Stimulated activated CD8-positive, alpha-beta memory T cell treated with anti-CD3 and anti-CD28 coated beads, Interleukin-7, amount 100 ng/mL, for 1 hour (primary cell): ENCODE data around the gene FADS1.

Experiments used
- DNase-seq, 2 donors: peaks; one replicate each; pipeline ENCODE4 v3.0.0-alpha.2; 2020; ENCODE audit warnings: low read depth in 2 of 2

FADS1 gene

GRCh38 chr11:61816736-61817455 is at the start of gene FADS1:
Gene FADS1 (minus strand): TSS chr11:61817003. CDS start chr11:61816929, 74 bp downstream.
- peak; percentile 41 to 48 for DNase-seq

DNA sequence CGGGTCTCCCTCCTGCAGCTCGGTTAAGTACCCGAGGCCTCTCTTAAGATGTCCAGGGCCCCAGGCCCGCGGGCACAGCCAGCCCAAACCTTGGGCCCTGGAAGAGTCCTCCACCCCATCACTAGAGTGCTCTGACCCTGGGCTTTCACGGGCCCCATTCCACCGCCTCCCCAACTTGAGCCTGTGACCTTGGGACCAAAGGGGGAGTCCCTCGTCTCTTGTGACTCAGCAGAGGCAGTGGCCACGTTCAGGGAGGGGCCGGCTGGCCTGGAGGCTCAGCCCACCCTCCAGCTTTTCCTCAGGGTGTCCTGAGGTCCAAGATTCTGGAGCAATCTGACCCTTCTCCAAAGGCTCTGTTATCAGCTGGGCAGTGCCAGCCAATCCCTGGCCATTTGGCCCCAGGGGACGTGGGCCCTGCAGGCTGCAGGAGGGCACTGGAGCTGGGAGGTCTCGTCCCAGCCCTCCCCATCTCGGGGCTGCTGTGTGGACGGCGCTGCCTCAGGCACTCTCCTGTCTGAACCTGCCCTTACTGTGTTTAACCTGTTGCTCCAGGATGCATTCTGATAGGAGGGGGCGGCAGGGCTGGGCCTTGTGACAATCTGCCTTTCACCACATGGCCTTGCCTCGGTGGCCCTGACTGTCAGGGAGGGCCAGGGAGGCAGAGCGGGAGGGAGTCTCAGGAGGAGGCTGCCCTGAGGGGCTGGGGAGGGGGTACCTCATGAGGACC is 49.6 kb upstream of the FADS1 start:
- DNase-seq, result no peak

- no peak for DNase-seq
Observed at GRCh38 chr11:61864814-61865775, 48.3 kb upstream of the FADS1 start.

DNA sequence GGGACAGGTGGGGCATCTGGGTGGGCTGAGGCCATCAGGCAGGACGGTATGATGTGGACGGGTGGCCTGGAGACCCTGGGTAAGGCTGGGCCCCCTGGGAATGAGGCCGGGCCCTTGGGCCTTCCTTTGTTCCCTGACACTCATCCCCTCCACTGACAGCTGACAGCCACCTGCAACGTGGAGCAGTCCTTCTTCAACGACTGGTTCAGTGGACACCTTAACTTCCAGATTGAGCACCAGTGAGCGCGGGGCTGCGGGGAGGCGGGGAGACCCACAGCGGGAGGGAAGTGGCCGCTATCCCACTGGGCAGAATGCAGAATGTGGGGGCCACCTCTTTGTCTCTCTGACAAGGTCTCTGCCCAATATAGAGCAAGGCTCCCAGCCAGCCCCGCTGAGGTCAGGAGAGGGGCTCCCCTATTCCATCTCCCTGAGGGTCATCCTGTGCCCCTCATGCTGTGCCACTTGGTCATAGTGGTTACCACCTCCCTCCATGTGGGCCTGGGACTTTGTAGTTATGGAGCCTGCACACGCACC is 46.8 kb upstream of the FADS1 start:
- DNase-seq, result no peak

DNA sequence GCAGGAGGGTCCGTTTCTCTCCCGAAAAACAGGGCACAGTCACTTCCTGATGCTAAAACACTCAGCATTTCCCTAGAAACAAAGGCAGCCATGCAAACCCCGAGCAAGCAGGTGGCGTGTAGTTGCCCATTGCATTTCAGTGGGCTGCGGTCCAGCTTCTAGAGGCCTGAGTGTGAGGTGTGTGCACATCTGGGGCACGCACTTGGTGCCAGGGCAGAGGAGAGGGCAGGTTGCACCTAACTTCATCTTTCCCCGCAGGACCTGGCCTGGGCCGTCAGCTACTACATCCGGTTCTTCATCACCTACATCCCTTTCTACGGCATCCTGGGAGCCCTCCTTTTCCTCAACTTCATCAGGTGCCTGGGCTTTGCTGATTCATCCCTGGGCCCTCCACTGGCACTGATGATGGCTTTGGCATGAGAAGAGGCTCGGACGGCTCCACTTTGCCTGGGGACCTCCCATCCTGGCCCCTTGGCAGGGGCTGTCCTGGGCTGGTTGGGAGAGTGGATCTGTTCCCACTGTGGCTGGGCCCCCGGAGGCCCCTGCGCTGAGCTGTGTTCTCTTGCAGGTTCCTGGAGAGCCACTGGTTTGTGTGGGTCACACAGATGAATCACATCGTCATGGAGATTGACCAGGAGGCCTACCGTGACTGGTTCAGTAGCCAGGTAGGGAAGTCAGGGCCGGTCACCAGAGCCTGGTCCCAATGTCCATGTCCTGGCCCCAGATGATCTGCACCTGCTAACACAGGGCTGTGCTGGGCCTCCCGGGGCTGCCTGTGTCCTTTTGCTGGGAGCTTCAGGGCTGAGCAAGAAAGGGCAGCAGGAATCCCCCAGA is 46.1 kb upstream of the FADS1 start:
- no peak for DNase-seq

GRCh38 chr11:61861634-61862033 is 44.8 kb upstream of the FADS1 start:
- no peak for DNase-seq

GRCh38 chr11:61860054-61860903 is 43.5 kb upstream of the FADS1 start:
- no peak for DNase-seq

DNA sequence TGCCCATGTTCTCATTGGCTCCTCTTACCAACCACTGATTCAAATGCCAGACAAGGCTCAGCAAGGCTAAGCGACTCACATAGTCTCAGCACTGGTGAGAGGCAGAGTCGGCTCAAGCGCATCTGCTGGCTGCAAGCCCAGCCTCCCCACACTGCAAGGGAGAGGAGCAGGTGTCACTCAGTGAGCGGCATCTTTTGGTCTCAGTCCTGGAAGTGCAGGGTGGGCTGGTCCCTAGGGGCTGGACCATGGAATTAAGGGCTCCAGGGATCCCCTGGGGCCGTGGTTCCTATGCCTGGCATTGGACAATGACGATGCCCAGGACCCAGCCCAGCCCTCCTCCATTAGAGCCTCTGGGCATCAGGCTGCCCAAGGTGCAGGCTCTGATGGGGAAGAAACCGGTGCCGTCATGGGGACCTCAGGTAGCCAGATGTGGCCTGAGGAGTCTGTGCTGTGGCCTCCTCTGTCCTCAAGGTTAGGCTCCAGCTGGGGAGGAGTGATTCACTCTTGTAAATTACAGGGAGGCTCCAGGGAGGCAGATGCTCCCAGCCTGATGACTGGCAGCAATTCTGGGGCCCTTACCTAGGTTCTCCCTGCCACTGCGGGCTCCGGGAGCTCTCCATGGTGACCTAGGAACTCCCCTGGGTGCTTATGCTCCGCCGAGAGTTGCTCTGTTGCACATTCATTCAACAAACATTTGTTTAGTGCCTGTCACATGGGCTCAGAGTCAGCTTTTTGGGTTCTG is 39.3 kb upstream of the FADS1 start:
- no peak for DNase-seq

- no peak for DNase-seq
Observed at GRCh38 chr11:61854966-61855714, 38.3 kb upstream of the FADS1 start.

DNA sequence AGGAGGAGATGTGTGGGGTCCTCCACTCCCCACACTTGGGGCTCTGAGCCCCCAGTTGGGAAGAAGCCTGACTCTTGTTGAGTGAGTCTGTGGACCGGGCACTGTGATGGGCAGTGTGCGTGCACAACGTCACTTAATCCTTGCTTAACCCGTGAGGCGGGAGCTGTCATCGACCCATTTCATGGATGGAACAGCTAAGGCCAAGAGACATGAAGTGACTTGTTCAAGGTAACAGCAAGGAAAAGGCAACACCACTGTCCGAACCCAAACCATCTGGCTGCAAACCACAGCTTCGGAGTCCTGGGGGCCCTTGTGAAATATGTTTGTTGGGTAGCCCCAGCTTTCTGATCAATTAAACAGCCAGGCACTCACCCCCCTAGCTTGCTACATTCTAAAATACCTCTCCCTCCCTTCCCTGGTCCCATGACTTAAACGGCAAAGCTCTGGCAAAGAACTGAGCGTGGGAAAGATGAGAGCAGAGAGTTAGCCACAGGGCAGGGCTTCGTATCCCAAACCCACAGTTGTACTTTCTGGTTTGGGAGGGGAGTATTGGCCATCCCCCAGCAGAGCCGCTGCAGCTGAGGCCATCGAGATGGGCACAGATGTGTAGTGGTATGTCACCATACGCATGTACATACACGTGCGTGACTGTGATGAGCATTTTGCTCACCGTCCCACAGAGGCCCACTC is 37.5 kb upstream of the FADS1 start:
- no peak for DNase-seq

DNA sequence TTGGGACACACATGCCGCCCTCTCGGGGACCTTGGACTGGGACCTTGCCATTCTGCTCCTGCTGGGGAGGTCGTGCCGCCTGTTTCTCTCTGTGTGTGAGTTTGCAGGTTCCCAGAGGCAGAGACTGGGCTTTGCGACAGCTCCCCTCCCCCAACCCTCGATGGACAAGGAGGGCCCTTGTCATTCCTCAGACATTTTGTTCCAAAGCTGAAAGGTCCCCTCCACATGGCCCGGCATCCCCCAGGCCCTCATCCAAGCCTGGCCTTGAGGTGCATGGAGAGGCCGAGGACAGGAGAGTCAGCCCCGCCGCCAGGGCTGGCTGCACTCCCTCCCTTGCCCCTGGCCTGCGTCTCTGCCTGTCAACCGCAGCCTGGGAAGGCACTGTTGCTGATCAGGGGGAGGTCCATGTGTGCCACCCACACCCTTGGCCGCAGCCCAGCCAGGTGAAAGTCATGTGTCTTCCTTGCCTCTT is 36.9 kb upstream of the FADS1 start:
- no peak for DNase-seq

- DNase-seq, result no peak
Observed at GRCh38 chr11:61851900-61852295, 35.1 kb upstream of the FADS1 start.

- no peak for DNase-seq
Observed at GRCh38 chr11:61851113-61851899, 34.5 kb upstream of the FADS1 start.

DNA sequence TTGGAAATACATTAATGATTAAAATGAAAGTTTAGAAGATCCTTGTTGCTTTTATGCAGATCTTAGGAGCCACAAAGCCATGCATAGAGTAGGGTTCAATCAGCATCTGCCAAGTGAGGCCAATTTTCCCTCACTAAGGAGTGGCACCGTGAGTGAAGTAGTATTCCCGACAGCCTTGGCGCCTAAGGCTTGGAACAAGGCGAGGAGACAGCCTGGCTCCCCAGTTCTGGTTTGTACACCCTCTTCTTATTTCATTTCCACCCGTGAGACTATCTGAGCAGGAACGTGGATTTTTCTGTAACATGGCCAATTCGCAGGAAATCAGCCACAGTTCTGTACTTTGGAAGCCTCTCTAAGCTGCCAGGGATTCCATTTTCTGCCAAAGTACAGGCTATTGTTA is 33.9 kb upstream of the FADS1 start:
- DNase-seq, result no peak

DNA sequence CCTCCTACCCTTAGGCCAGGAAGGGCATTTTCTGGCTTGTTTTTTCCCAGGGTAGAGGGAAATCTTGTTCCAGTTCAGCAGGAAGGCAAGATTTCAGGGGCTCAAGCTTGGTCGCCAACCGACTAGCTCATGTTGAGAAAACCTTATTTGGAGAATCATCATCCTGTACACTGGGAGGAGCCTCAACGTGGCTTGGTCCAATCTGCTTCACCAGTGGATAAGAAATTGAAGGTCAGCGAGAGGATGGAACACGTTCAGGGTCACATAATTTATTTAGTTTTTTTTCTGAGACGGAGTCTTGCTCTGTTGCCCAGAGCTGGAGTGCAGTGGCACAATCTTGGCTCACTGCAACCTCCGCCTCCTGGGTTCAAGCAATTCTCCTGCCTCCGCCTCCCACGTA is 31.8 kb upstream of the FADS1 start:
- no peak for DNase-seq

- DNase-seq, result no peak
Observed at GRCh38 chr11:61847914-61848581, 31.2 kb upstream of the FADS1 start.
